GM12878 (cell line): ENCODE measurements around the gene FITM1. TPM values are rescaled to one million over a fixed set of nuclear protein-coding genes. Genes with fewer than 3 reads are reported as not detected.
A peak's percentile ranks its signal among the peaks of the same experiment; 100 is the strongest.

Source experiments
- ATAC-seq: fragments of 200-7000 bp; cut with Tn5 transposase; 3 replicates; pipeline ENCODE4 v1.9.1; 2020; ENCODE audit warnings: mild to moderate bottlenecking, moderate library complexity
- BruUV-seq: library from RNA; stranded (reverse); fragments of 400-500 nt; replicated peaks from 2 replicates; lab custom pipeline; 2021; lab: Mats Ljungman, UMichigan
- CTCF ChIA-PET: fragments of 300-600 bp; sonication (Branson Sonifier 250); formaldehyde crosslinking; extraction: SDS; loops from one replicate; lab custom pipeline; 2021; ENCODE audit warnings: inconsistent platforms; lab: Yijun Ruan, JAX
- POLR2A ChIA-PET: fragments of 350-600 bp; formaldehyde crosslinking; extraction: SDS; loops from one replicate; lab custom pipeline; 2021; ENCODE audit warnings: inconsistent platforms; lab: Charles Lee
- RAD21 ChIA-PET: fragments of 300-600 bp; sonication (Branson Sonifier 250); formaldehyde crosslinking; loops from one replicate; lab custom pipeline; 2023; ENCODE audit warnings: antibody characterized with exemption; ENCODE audit not compliant: unreplicated experiment; lab: Charles Lee
- SMC1A ChIA-PET: fragments of 300-600 bp; sonication (Branson Sonifier 250); formaldehyde crosslinking; loops from one replicate; lab custom pipeline; 2023; ENCODE audit not compliant: unreplicated experiment, uncharacterized antibody; lab: Charles Lee
- DNase-seq: peaks from one replicate; pipeline ENCODE4 v3.0.0-alpha.2; 2011; ENCODE audit warnings: low read depth, low spot score
- FAIRE-seq: peaks from 3 replicates; lab custom pipeline; 2011; peaks lifted over from hg19 to GRCh38; lab: Jason Lieb, UNC
- H2AFZ ChIP-seq: 2 replicates; pipeline ENCODE4 v1.6.0; 2011; ENCODE audit warnings: low read depth, low read length, control low read depth; ENCODE audit not compliant: control insufficient read depth
- H3K27ac ChIP-seq: 2 replicates; pipeline ENCODE4 v1.5.1; 2011; ENCODE audit warnings: control low read depth; ENCODE audit not compliant: control insufficient read depth, insufficient read depth
- H3K27me3 ChIP-seq, 2 experiments: replicated peaks in 1 of 2; 2 replicates each; pipeline versions ENCODE4 v1.6.0 to v1.6.1; 2011; ENCODE audit warnings: low read length in 1 of 2; ENCODE audit not compliant: control insufficient read depth in 2 of 2, insufficient read depth in 2 of 2
- H3K36me3 ChIP-seq, 2 experiments: 2 replicates each; pipeline ENCODE4 v1.5.1; 2011; ENCODE audit warnings: low read length in 1 of 2; ENCODE audit not compliant: control insufficient read depth in 2 of 2, insufficient read depth in 2 of 2
- H3K4me1 ChIP-seq: 2 replicates; pipeline ENCODE4 v1.6.1; 2011; ENCODE audit warnings: mild to moderate bottlenecking, low read length, moderate library complexity, mixed read lengths; ENCODE audit not compliant: control insufficient read depth, insufficient read depth
- H3K4me2 ChIP-seq: 2 replicates; pipeline ENCODE4 v1.6.0; 2011; ENCODE audit warnings: control low read depth; ENCODE audit not compliant: control insufficient read depth, insufficient read depth
- H3K4me3 ChIP-seq: fragments of 200-600 bp; sonication (generic); 2 replicates; pipeline ENCODE4 v1.5.1; 2016
- H3K79me2 ChIP-seq: 2 replicates; pipeline ENCODE4 v1.6.0; 2011; ENCODE audit warnings: low read length; ENCODE audit not compliant: control insufficient read depth, insufficient read depth
- H3K9ac ChIP-seq: 2 replicates; pipeline ENCODE4 v1.8.0; 2011; ENCODE audit warnings: low read length, control low read depth, mixed read lengths; ENCODE audit not compliant: control insufficient read depth, insufficient read depth
- H3K9me3 ChIP-seq: replicated peaks from 3 replicates; pipeline ENCODE4 v1.5.1; 2011; ENCODE audit warnings: mild to moderate bottlenecking, low read length; ENCODE audit not compliant: control insufficient read depth, insufficient read depth
- H4K20me1 ChIP-seq: 2 replicates; pipeline ENCODE4 v1.6.0; 2011; ENCODE audit not compliant: control insufficient read depth, insufficient read depth
- ASH2L ChIP-seq: fragments of 300-600, 200-600 bp; sonication (generic); IDR thresholded peaks from 2 replicates; pipeline ENCODE4 v1.6.1; 2017; ENCODE audit warnings: low read depth, mild to moderate bottlenecking, borderline replicate concordance
- BMI1 ChIP-seq: fragments of 450-650 bp; IDR thresholded peaks from 2 replicates; pipeline ENCODE4 v1.6.1; 2016; ENCODE audit warnings: mild to moderate bottlenecking, moderate library complexity, borderline replicate concordance
- DPF2 ChIP-seq: fragments of 450-650 bp; IDR thresholded peaks from 2 replicates; pipeline ENCODE4 v1.6.1; 2017; ENCODE audit warnings: mild to moderate bottlenecking
- GATAD2B ChIP-seq: fragments of 450-650 bp; conservative IDR thresholded peaks from 2 replicates; pipeline ENCODE4 v1.6.1; 2017; ENCODE audit warnings: low read depth, mild to moderate bottlenecking, moderate library complexity
- HCFC1 ChIP-seq: fragments of 150-350 bp; IDR thresholded peaks from 2 replicates; pipeline ENCODE4 v1.6.1; 2014; ENCODE audit warnings: low read length
- HDGF ChIP-seq: fragments of 450-650 bp; IDR thresholded peaks from 2 replicates; pipeline ENCODE4 v1.6.1; 2016; ENCODE audit warnings: antibody characterized with exemption
- IKZF1 ChIP-seq: fragments of 450-650 bp; conservative IDR thresholded peaks from 2 replicates; pipeline ENCODE4 v1.6.1; 2017; ENCODE audit warnings: antibody characterized with exemption, mild to moderate bottlenecking
- LARP7 ChIP-seq: fragments of 450-650 bp; IDR thresholded peaks from 2 replicates; pipeline ENCODE4 v1.6.1; 2017; ENCODE audit warnings: mild to moderate bottlenecking
- NFIC ChIP-seq: IDR thresholded peaks from 2 replicates; pipeline ENCODE4 v1.6.1; 2012; ENCODE audit warnings: low read depth, mild to moderate bottlenecking, inconsistent platforms, low read length, moderate library complexity
- NFYA ChIP-seq: IDR thresholded peaks from 2 replicates; pipeline ENCODE4 v1.6.1; 2011; ENCODE audit warnings: low read depth, mild to moderate bottlenecking, low read length, improper control_type of control experiment, borderline replicate concordance
- POLR2AphosphoS5 ChIP-seq: IDR thresholded peaks from 2 replicates; pipeline ENCODE4 v1.6.1; 2011; ENCODE audit warnings: mild to moderate bottlenecking, low read length, inconsistent platforms
- RB1 ChIP-seq: fragments of 450-650 bp; formaldehyde crosslinking; IDR thresholded peaks from 2 replicates; pipeline ENCODE4 v1.6.1; 2017; ENCODE audit warnings: mild to moderate bottlenecking, borderline replicate concordance
- STAT1 ChIP-seq: fragments of 450-650 bp; conservative IDR thresholded peaks from 2 replicates; pipeline ENCODE4 v1.6.1; 2014; ENCODE audit warnings: antibody characterized with exemption, mild to moderate bottlenecking
- TCF12 ChIP-seq: IDR thresholded peaks from 2 replicates; pipeline ENCODE4 v1.6.1; 2011; ENCODE audit warnings: low read depth, mild to moderate bottlenecking, low read length
- ZNF217 ChIP-seq: fragments of 450-650 bp; IDR thresholded peaks from 2 replicates; pipeline ENCODE4 v1.6.1; 2017; ENCODE audit warnings: antibody characterized with exemption, mild to moderate bottlenecking
- WGBS: methylation state at CpG from one replicate; pipeline ENCODE4 v1.1.6; 2016; ENCODE audit warnings: low lambda C conversion rate; ENCODE audit not compliant: insufficient replicate concordance, insufficient coverage; ENCODE audit errors: missing lambda C conversion rate; 5-methylcytosine and 5-hydroxymethylcytosine counted together
- in situ Hi-C: fragments of 300-500 bp; cut with MboI; formaldehyde crosslinking; loops from 9 replicates; pipeline ENCODE4 v1.14.3; 2018; ENCODE audit warnings: mixed read lengths
- intact Hi-C: fragments of 100-400 bp; cut with micrococcal nuclease; formaldehyde crosslinking; loops from one replicate; pipeline ENCODE4 v1.14.2; 2022; ENCODE audit not compliant: unreplicated experiment
- polyA plus RNA-seq, 11 experiments: library from polyadenylated mRNA; depleted of rRNA in 4 of 11; unstranded in 6 of 11; stranded (reverse) in 5 of 11; fragments of >200 nt; fragmentation: Nextera tagmentation in 4 of 11; fragmentation: Illumina TruSeq in 1 of 11; extraction: Ambion mirVana in 4 of 11; extraction: Trizol in 1 of 11; gene quantifications; 1 replicate in 1 of 11; 2 replicates in 10 of 11; pipeline versions ENCODE4 v1.2.1 to v1.2.3, GENCODE V29; 2011 to 2016; ENCODE audit warnings: inconsistent platforms in 2 of 11, missing spikeins in 2 of 11, low read depth in 1 of 11
- total RNA-seq, 4 experiments: library from RNA; depleted of rRNA in 3 of 4; stranded (reverse); fragments of >200 nt in 3 of 4; fragmentation: Illumina TruSeq in 1 of 4; extraction: Trizol in 1 of 4; gene quantifications; 2 replicates each; pipeline versions ENCODE4 v1.2.1 to v1.2.3, GENCODE V29; 2013 to 2021
- TF ChIP-seq, protein P1 (sequence below): fragments of 450-650 bp; IDR thresholded peaks from 2 replicates; pipeline ENCODE4 v1.6.1; 2017; ENCODE audit warnings: mild to moderate bottlenecking, moderate library complexity
- TF ChIP-seq, protein P2 (sequence below): IDR thresholded peaks from 2 replicates; pipeline ENCODE4 v1.6.1; 2011; ENCODE audit warnings: borderline replicate concordance, low read depth, mild to moderate bottlenecking, moderate library complexity, mixed read lengths, low read length; ENCODE audit not compliant: insufficient read depth; ENCODE audit errors: extremely low read length

FITM1 gene
- total and polyA plus RNA-seq, 10 of the 15 experiments (the other 5 are each of a cell fraction or from before 2014, with no cell fraction given): 0.11 to 1.9 (median 0.45) TPM; not detected in 2

DNA sequence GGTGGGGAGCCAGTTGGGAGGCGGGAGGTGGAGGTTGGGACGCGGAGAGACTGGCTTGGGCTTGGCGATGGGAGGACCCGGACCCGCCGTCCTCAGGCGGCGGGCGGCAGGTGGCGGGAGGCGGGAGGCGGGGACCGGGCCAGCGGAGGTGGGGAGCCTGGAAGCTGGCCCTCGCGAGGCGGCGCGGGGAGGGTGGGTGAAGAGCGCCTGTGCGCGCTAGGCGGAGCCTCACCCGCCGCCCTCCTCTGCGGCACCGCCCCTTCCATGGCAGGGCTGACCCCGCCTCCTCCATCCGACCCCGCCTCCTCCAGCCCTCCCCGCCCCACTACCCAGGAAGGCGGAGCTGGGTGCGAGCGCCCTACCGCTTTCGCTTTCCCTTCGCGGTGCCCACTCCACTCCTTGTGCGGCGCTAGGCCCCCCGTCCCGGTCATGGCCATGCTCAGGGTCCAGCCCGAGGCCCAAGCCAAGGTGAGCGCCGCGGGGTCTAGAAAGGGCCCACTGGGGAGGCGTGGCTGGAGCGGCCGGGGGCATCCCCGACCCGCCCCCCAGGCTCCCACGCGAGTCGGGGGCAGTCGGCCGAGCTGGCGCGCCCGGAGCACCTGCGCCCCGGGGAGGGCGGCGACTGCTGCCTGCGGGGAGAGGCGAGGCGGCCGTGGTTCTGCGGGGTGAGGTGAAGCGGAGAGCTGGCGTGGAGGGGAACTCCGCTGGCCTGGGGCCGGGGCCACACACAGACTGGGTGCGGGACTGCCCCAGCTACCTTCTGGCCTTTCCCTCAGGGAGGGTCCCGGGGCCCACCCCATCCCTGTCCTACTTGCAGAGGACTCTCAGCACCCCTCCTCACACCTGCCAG is 5.6 kb downstream of the FITM1 start, which contains the start of gene PSME1:
TSS of gene PSME1 (plus strand) at position 361 of the 850 bp plus-strand sequence. CDS start at position 430, 69 bp downstream.
- RAD21 ChIA-PET: interaction anchor here (1.0 to 6.8 kb wide), 14 partner anchors 8 to 110 kb away, joined by 3 to 69 read pairs (median 8); partner anchors contain the start of genes DCAF11, IRF9, MDP1 and NRL
- Histone ChIP-seq H3K27me3 (no peaks in the 10 kb centered on the region), H3K27ac (peak within 1 kb of the TSS; percentile 95), H4K20me1 (no peaks in the 10 kb centered on the region), H3K9me3 (no peaks in the 10 kb centered on the region), H3K36me3 (peaks cover 8 to 12% of the 10 kb centered on the region in 2 experiments; a peak in 3 of 4 replicates), H3K9ac (peak within 1 kb of the TSS; percentile 96), H2AFZ (peak within 1 kb of the TSS; percentile 83), H3K4me1 (peaks cover 40% of the 10 kb centered on the region), H3K79me2 (peaks cover 52% of the 10 kb centered on the region), H3K4me2 (peak within 1 kb of the TSS; percentile 82), H3K4me3 (peak within 1 kb of the TSS; percentile 99)
- BruUV-seq: no TSS peak
- DNase-seq: peak; percentile 75
- under 1% methylated on average over 48 of the region's 75 CpGs for WGBS
- SMC1A ChIA-PET: interaction anchor here (0.6 to 7.7 kb wide), 7 partner anchors 10 to 107 kb away, joined by 3 to 70 read pairs (median 18); partner anchors contain the start of genes DCAF11, IRF9, NRL and PSME2
- peak; percentile 94 for ATAC-seq
- peak; percentile 52 for FAIRE-seq
- intact Hi-C loops: no loop called here
- CTCF ChIA-PET: interaction anchor here (0.7 to 4.9 kb wide), 11 partner anchors 8 to 171 kb away, joined by 3 to 39 read pairs (median 4); partner anchors contain the start of genes DCAF11, IRF9, NRL and PSME2
- in situ Hi-C loops: no loop called here
- POLR2A ChIA-PET: interaction anchor here (0.6 to 11.6 kb wide), 17 partner anchors 8 to 135 kb away, joined by 3 to 276 read pairs (median 6); partner anchors contain the start of genes DCAF11, IPO4, IRF9 and NRL
- TF ChIP-seq IKZF1 (peak; percentile 64), BMI1 (no peak), GATAD2B (peak; percentile 97), RB1 (peak; percentile 41; the same call in 1 of the 2 replicates), NFYA (no peak), ZNF217 (peak; percentile 37; the same call in 1 of the 2 replicates), LARP7 (peak; percentile 90), POLR2AphosphoS5 (peak; percentile 65; the same call in 1 of the 2 replicates), HCFC1 (0 out of 2 replicates have a peak, but pooled peaks have one; percentile 17), ASH2L (peak; percentile 88; the same call in 1 of the 2 replicates), TCF12 (no peak), NFIC (no peak), STAT1 (peak; percentile 90; the same call in 1 of the 2 replicates), HDGF (peak; percentile 85), DPF2 (peak; percentile 91)
- TF ChIP-seq, protein P1, sequence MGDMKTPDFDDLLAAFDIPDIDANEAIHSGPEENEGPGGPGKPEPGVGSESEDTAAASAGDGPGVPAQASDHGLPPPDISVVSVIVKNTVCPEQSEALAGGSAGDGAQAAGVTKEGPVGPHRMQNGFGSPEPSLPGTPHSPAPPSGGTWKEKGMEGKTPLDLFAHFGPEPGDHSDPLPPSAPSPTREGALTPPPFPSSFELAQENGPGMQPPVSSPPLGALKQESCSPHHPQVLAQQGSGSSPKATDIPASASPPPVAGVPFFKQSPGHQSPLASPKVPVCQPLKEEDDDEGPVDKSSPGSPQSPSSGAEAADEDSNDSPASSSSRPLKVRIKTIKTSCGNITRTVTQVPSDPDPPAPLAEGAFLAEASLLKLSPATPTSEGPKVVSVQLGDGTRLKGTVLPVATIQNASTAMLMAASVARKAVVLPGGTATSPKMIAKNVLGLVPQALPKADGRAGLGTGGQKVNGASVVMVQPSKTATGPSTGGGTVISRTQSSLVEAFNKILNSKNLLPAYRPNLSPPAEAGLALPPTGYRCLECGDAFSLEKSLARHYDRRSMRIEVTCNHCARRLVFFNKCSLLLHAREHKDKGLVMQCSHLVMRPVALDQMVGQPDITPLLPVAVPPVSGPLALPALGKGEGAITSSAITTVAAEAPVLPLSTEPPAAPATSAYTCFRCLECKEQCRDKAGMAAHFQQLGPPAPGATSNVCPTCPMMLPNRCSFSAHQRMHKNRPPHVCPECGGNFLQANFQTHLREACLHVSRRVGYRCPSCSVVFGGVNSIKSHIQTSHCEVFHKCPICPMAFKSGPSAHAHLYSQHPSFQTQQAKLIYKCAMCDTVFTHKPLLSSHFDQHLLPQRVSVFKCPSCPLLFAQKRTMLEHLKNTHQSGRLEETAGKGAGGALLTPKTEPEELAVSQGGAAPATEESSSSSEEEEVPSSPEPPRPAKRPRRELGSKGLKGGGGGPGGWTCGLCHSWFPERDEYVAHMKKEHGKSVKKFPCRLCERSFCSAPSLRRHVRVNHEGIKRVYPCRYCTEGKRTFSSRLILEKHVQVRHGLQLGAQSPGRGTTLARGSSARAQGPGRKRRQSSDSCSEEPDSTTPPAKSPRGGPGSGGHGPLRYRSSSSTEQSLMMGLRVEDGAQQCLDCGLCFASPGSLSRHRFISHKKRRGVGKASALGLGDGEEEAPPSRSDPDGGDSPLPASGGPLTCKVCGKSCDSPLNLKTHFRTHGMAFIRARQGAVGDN: peak; percentile 19; the same call in 1 of the 2 replicates
- TF ChIP-seq, protein P2, sequence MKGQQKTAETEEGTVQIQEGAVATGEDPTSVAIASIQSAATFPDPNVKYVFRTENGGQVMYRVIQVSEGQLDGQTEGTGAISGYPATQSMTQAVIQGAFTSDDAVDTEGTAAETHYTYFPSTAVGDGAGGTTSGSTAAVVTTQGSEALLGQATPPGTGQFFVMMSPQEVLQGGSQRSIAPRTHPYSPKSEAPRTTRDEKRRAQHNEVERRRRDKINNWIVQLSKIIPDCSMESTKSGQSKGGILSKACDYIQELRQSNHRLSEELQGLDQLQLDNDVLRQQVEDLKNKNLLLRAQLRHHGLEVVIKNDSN: no peak
